ENCODE results near the gene PDXP. TPM values are rescaled to one million over a fixed set of nuclear protein-coding genes. Genes with fewer than 3 reads are reported as not detected.

Gene PDXP
- total and polyA plus RNA-seq, 2 of the 13 experiments (the other 11 are each of a cell fraction or from before 2014, with no cell fraction given): 58.2 to 70.6 TPM

- TF ChIP-seq ZNF318 (CRISPR knock-in tag; IDR thresholded peaks at IDR 0.05) (no peak), TBX3 (IDR thresholded peaks at IDR 0.05; ENCODE audit: borderline replicate concordance) (no peak), SIN3B (IDR thresholded peaks at IDR 0.05; ENCODE audit: low read length) (no peak), NFKBIZ (CRISPR knock-in tag; IDR thresholded peaks at IDR 0.05) (no peak), ZNF772 (CRISPR knock-in tag; IDR thresholded peaks at IDR 0.05) (peak; percentile 61), REXO4 (CRISPR knock-in tag; IDR thresholded peaks at IDR 0.05; ENCODE audit: borderline replicate concordance) (0 out of 2 replicates have a peak, but pooled peaks have one; percentile 16), JDP2 (CRISPR knock-in tag; IDR thresholded peaks at IDR 0.05; ENCODE audit: borderline replicate concordance) (no peak; the same call in 1 of the 2 replicates), ZBTB8A (CRISPR knock-in tag; IDR thresholded peaks at IDR 0.05; ENCODE audit: borderline replicate concordance, low read depth) (no peak), HNRNPUL1 (IDR thresholded peaks at IDR 0.05; ENCODE audit: low read depth, low read length) (no peak), ZNF687 (CRISPR knock-in tag; IDR thresholded peaks at IDR 0.05) (peak; percentile 86), ZNF576 (CRISPR knock-in tag; IDR thresholded peaks at IDR 0.05) (no peak), ZNF567 (CRISPR knock-in tag; IDR thresholded peaks at IDR 0.05; ENCODE audit: borderline replicate concordance) (no peak), KLF6 (CRISPR knock-in tag; IDR thresholded peaks at IDR 0.05) (no peak), ZZZ3 (CRISPR knock-in tag; IDR thresholded peaks at IDR 0.05; ENCODE audit: borderline replicate concordance) (0 out of 2 replicates have a peak, but pooled peaks have one; percentile 54), CHCHD3 (CRISPR knock-in tag; IDR thresholded peaks at IDR 0.05) (no peak), LCORL (IDR thresholded peaks at IDR 0.05) (no peak), LCORL (CRISPR knock-in tag; IDR thresholded peaks at IDR 0.05) (peak; percentile 87), ZNF12 (CRISPR knock-in tag; IDR thresholded peaks at IDR 0.05) (no peak)
Observed at GRCh38 chr22:37633625-37634416, 24.7 kb upstream of the PDXP start (continued).

Data from HepG2 (cell line).